Kidney (tissue), 14 donors: ENCODE measurements around the gene INIP. TPM values are rescaled to one million over a fixed set of nuclear protein-coding genes. Genes with fewer than 3 reads are reported as not detected.

ENCODE experiments used
- DNase-seq, 5 donors: peaks; one replicate each; pipeline ENCODE4 v3.0.0-alpha.2; 2013 to 2020
- FAIRE-seq: peaks from 2 replicates; lab custom pipeline; 2012; peaks lifted over from hg19 to GRCh38; lab: Jason Lieb, UNC
- H3K27ac ChIP-seq, 2 donors: one replicate each; pipeline ENCODE4 v1.7.0; 2013; ENCODE audit warnings: low read depth in 2 of 2, low read length in 2 of 2, inconsistent platforms in 1 of 2
- H3K27me3 ChIP-seq: one replicate; pipeline ENCODE4 v1.7.1; 2013; ENCODE audit warnings: low read length, inconsistent platforms; ENCODE audit not compliant: control insufficient read depth, insufficient read depth
- H3K36me3 ChIP-seq, 3 donors: one replicate each; pipeline versions ENCODE4 v1.7.0 to v1.7.1; 2013; ENCODE audit warnings: low read length in 3 of 3, control low read depth in 1 of 3, inconsistent platforms in 1 of 3; ENCODE audit not compliant: insufficient read depth in 3 of 3, control insufficient read depth in 2 of 3
- H3K4me1 ChIP-seq, 3 donors: one replicate each; pipeline versions ENCODE4 v1.7.0 to v1.7.1; 2013; ENCODE audit warnings: low read length in 3 of 3, inconsistent platforms in 1 of 3, low read depth in 1 of 3; ENCODE audit not compliant: control insufficient read depth in 2 of 3, insufficient read depth in 2 of 3
- H3K4me3 ChIP-seq, 3 donors: one replicate each; pipeline versions ENCODE4 v1.7.0 to v1.8.1; 2013; ENCODE audit warnings: low read length in 3 of 3, control low read depth in 1 of 3, inconsistent platforms in 1 of 3
- H3K9ac ChIP-seq, 3 donors: one replicate each; pipeline versions ENCODE4 v1.7.0 to v1.7.1; 2013; ENCODE audit warnings: low read length in 3 of 3, control low read depth in 1 of 3, inconsistent platforms in 1 of 3
- H3K9me3 ChIP-seq, 3 donors: one replicate each; pipeline versions ENCODE4 v1.7.0 to v1.7.1; 2013; ENCODE audit warnings: low read length in 3 of 3, control low read depth in 1 of 3, inconsistent platforms in 1 of 3; ENCODE audit not compliant: control insufficient read depth in 2 of 3, insufficient read depth in 1 of 3
- intact Hi-C: fragments of 100-400 bp; cut with DNase I; formaldehyde crosslinking; loops from one replicate; pipeline ENCODE4 v1.11.1; 2022
- polyA plus RNA-seq: library from polyadenylated mRNA; stranded (reverse); fragments of 350-450 nt; fragmentation: Illumina TruSeq; extraction: RNeasy Lipid Tissue Mini Kit (QIAGEN cat#74804); gene quantifications from one replicate; pipeline ENCODE4 v1.2.3, GENCODE V29; 2014; ENCODE audit warnings: low read depth, low replicate concordance; ENCODE audit not compliant: insufficient read depth
- total RNA-seq: library from RNA; stranded (reverse); fragmentation: NEBNext Ultra II Directional; extraction: Animal tissue kit (Norgen Biotek cat#: 25700); gene quantifications from one replicate; pipeline ENCODE4 v1.2.1, GENCODE V29; 2021
- TF ChIP-seq, protein P1 (sequence below): IDR thresholded peaks from 3 replicates; pipeline ENCODE4 v1.5.1; 2012; ENCODE audit warnings: mild to moderate bottlenecking, moderate library complexity, borderline replicate concordance; ENCODE audit not compliant: insufficient read depth; ENCODE audit errors: extremely low read depth
- donor health status: control.
- donor health status: control.
- donor health status: control.
- donor health status: control.
- donor health status: control.
- donor health status: DM: yes; HTN: yes; CAD: no.
- donor health status: Normal renal cell carcinoma (clear cell type).

INIP gene
- total and polyA plus RNA-seq, 2 donors from 2014 or later, result 14.5 to 25.7 TPM

DNA sequence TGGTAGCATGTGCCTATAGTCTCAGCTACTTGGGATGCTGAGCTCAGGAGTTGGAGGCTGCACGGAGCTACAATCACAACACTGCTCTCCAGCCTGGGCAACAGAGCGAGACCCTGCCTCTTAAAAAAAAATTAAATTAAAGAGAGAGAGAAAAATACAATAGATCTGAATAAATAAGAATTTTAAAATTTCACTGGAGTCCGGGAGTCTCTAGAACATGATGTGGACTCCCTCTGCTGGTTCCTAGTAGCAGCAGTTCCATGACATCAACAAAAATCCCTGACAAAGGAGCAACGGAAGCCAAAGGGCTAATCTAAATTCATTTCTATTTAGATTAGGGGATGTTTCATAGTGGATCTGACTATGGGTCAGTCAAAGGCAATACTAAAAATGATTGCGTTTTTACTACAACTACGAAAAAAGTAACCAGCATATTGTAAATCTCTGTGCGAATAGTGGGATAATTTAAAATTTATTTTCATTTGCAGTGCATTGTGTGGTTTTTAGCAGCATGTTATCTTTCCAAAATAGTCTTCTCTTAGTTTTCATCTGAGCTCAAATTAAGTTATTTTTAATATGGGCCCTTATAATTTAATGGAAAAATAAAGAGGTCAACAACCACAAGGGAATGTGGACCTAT lies 6.7 kb downstream of the INIP start:
- Histone ChIP-seq H3K4me1 (no peaks in the 10 kb centered on the region), H3K9ac (no peak overlapping the region), H3K9me3 (no peaks in the 10 kb centered on the region), H3K36me3 (peaks cover 0 to 3% (median 2%) of the 10 kb centered on the region in 3 donors), H3K27me3 (no peaks in the 10 kb centered on the region), H3K4me3 (no peak overlapping the region), H3K27ac (no peak overlapping the region)
- TF ChIP-seq, protein P1, sequence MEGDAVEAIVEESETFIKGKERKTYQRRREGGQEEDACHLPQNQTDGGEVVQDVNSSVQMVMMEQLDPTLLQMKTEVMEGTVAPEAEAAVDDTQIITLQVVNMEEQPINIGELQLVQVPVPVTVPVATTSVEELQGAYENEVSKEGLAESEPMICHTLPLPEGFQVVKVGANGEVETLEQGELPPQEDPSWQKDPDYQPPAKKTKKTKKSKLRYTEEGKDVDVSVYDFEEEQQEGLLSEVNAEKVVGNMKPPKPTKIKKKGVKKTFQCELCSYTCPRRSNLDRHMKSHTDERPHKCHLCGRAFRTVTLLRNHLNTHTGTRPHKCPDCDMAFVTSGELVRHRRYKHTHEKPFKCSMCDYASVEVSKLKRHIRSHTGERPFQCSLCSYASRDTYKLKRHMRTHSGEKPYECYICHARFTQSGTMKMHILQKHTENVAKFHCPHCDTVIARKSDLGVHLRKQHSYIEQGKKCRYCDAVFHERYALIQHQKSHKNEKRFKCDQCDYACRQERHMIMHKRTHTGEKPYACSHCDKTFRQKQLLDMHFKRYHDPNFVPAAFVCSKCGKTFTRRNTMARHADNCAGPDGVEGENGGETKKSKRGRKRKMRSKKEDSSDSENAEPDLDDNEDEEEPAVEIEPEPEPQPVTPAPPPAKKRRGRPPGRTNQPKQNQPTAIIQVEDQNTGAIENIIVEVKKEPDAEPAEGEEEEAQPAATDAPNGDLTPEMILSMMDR, result peak; percentile 31
- intact Hi-C loops, result no loop called here
- DNase-seq (peak in 3 of 5 donors; percentile 11 to 59 (median 34)), FAIRE-seq (no peak)

- FAIRE-seq, result peak; percentile 11
Observed at GRCh38 chr9:112705768-112706427, 12.0 kb downstream of the INIP start.

DNA sequence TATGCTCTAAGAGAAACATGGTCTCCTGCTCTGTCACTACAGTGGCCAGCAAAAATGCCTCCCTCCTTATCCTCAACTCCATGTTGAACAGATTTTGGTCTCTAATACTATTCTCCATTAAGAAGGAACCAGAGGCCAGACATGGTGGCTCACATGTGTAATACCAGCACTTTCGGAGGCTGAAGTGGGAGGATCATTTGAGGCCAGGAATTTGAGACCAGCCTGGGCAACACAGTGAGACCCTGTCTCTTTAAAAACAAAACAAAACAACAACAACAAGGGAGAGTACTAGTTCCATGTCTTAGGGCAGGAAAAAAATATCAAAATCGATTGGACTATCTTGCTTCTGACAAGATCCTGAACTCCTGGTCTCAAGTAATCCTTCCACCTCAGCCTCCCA lies 14.6 kb downstream of the INIP start:
- TF ChIP-seq, protein P1, result no peak
- no peak overlapping the region for H3K27ac ChIP-seq
- H3K9me3 ChIP-seq, result no peaks in the 10 kb centered on the region
- H3K4me1 ChIP-seq, result no peaks in the 10 kb centered on the region
- H3K4me3 ChIP-seq, result no peak overlapping the region
- no peaks in the 10 kb centered on the region for H3K27me3 ChIP-seq
- no peak overlapping the region for H3K9ac ChIP-seq
- DNase-seq (no peak), FAIRE-seq (no peak)
- H3K36me3 ChIP-seq, result peaks cover 0 to 3% (median 0%) of the 10 kb centered on the region in 3 donors
- intact Hi-C loops, result no loop called here

More at GRCh38 chr9:112705768-112706427, 12.0 kb downstream of the INIP start:
- Histone ChIP-seq H3K27me3 (no peaks in the 10 kb centered on the region), H3K4me1 (no peaks in the 10 kb centered on the region), H3K9me3 (no peaks in the 10 kb centered on the region), H3K9ac (no peak overlapping the region), H3K36me3 (peaks cover 0 to 3% (median 0%) of the 10 kb centered on the region in 3 donors), H3K4me3 (no peak overlapping the region), H3K27ac (no peak overlapping the region)
- intact Hi-C loops, result no loop called here
- TF ChIP-seq, protein P1, result peak; percentile 61
- peak in 3 of 5 donors; percentile 31 to 88 (median 68) for DNase-seq
